HepG2 (cell line): ENCODE data around the gene HCN4. TPM values are rescaled to one million over a fixed set of nuclear protein-coding genes. Genes with fewer than 3 reads are reported as not detected.

Experiments
- ATAC-seq: fragments of 200-7000 bp; cut with Tn5 transposase; 3 replicates; pipeline ENCODE4 v1.9.1; 2020; ENCODE audit warnings: mild to moderate bottlenecking, moderate library complexity
- BruUV-seq: library from RNA; stranded (reverse); fragments of 400-500 nt; replicated peaks from 2 replicates; lab custom pipeline; 2021; lab: Mats Ljungman, UMichigan
- CTCF ChIA-PET: fragments of 300-600 bp; formaldehyde crosslinking; extraction: SDS; loops from one replicate; lab custom pipeline; 2021; ENCODE audit warnings: low total read pairs, inconsistent platforms, low intra/inter-chr PET ratio; lab: Yijun Ruan, JAX
- POLR2A ChIA-PET: fragments of 350-600 bp; sonication (Branson Sonifier 250); formaldehyde crosslinking; loops from one replicate; lab custom pipeline; 2020; ENCODE audit warnings: antibody characterized with exemption, inconsistent platforms; lab: Yijun Ruan, JAX
- DNase-seq: peaks from one replicate; pipeline ENCODE4 v3.0.0-alpha.2; 2015; ENCODE audit warnings: low spot score
- FAIRE-seq: peaks from 3 replicates; lab custom pipeline; 2011; peaks lifted over from hg19 to GRCh38; lab: Jason Lieb, UNC
- H2AFZ ChIP-seq: one replicate; pipeline ENCODE4 v1.6.1; 2011; ENCODE audit warnings: low read length, inconsistent platforms
- H3K27ac ChIP-seq: fragments of 300-600 bp; 3 replicates; pipeline ENCODE4 v1.8.0; 2011; ENCODE audit warnings: mixed run types, mild to moderate bottlenecking, mixed read lengths, low read length, inconsistent platforms; ENCODE audit not compliant: insufficient read depth; ENCODE audit errors: extremely low read length
- H3K27me3 ChIP-seq, 2 experiments: fragments of 200-600 bp in 1 of 2; 2 replicates in 1 of 2; 3 replicates in 1 of 2; pipeline versions ENCODE4 v1.6.0 to v1.8.0; 2011; ENCODE audit warnings: low read length in 2 of 2, mild to moderate bottlenecking in 2 of 2, moderate library complexity in 2 of 2, inconsistent platforms in 1 of 2; ENCODE audit not compliant: insufficient read depth in 2 of 2, control insufficient read depth in 1 of 2
- H3K36me3 ChIP-seq, 2 experiments: fragments of 200-600 bp in 1 of 2; replicated peaks in 1 of 2; 2 replicates in 1 of 2; 3 replicates in 1 of 2; pipeline versions ENCODE4 v1.5.1 to v1.8.0; 2011; ENCODE audit warnings: low read length in 2 of 2, inconsistent platforms in 1 of 2; ENCODE audit not compliant: insufficient read depth in 2 of 2, control insufficient read depth in 1 of 2
- H3K4me1 ChIP-seq: 2 replicates; pipeline ENCODE4 v1.5.1; 2012; ENCODE audit warnings: low read length, inconsistent platforms; ENCODE audit not compliant: insufficient read depth
- H3K4me2 ChIP-seq: 2 replicates; pipeline ENCODE4 v1.6.0; 2011; ENCODE audit warnings: low read depth, low read length, inconsistent platforms
- H3K4me3 ChIP-seq, 3 experiments: fragments of 200-600 bp in 1 of 3; sonication (generic), shearing (Covaris generic) in 1 of 3; replicated peaks in 1 of 3; 2 replicates each; pipeline ENCODE4 v1.5.1; 2011 to 2016; ENCODE audit warnings: low read length in 3 of 3, inconsistent platforms in 2 of 3, low read depth in 2 of 3, mild to moderate bottlenecking in 2 of 3, control low read depth in 1 of 3, mixed read lengths in 1 of 3; ENCODE audit not compliant: insufficient read depth in 1 of 3
- H3K79me2 ChIP-seq: one replicate; pipeline ENCODE4 v1.6.1; 2011; ENCODE audit warnings: low read length, inconsistent platforms; ENCODE audit not compliant: insufficient read depth
- H3K9ac ChIP-seq: 2 replicates; pipeline ENCODE4 v1.6.0; 2011; ENCODE audit warnings: mild to moderate bottlenecking, low read depth, low read length, inconsistent platforms; ENCODE audit not compliant: insufficient read depth
- H3K9me3 ChIP-seq: 2 replicates; pipeline ENCODE4 v1.5.1; 2012; ENCODE audit warnings: mild to moderate bottlenecking, low read length
- H4K20me1 ChIP-seq: 2 replicates; pipeline ENCODE4 v1.6.0; 2011; ENCODE audit warnings: inconsistent platforms, mild to moderate bottlenecking, low read length, moderate library complexity; ENCODE audit not compliant: insufficient read depth
- AKAP8 ChIP-seq: sonication (generic); formaldehyde crosslinking; IDR thresholded peaks from 2 replicates; pipeline ENCODE4 v1.5.1; 2020; ENCODE audit warnings: mild to moderate bottlenecking, missing genetic modification reagents
- ESRRA ChIP-seq: sonication (generic); formaldehyde crosslinking; IDR thresholded peaks from 2 replicates; pipeline ENCODE4 v1.5.1; 2020; ENCODE audit warnings: mild to moderate bottlenecking, low read depth, missing genetic modification reagents
- FLYWCH1 ChIP-seq: sonication (generic); formaldehyde crosslinking; IDR thresholded peaks from 2 replicates; pipeline ENCODE4 v1.8.1; 2023; ENCODE audit warnings: mild to moderate bottlenecking, missing genetic modification reagents
- HINFP ChIP-seq: sonication (generic); formaldehyde crosslinking; IDR thresholded peaks from 2 replicates; pipeline ENCODE4 v1.4.0; 2020; ENCODE audit warnings: low read depth, mild to moderate bottlenecking, missing genetic modification reagents
- NFKBIZ ChIP-seq: IDR thresholded peaks from 2 replicates; pipeline ENCODE4 v1.6.1; 2018; ENCODE audit warnings: missing genetic modification reagents, missing compliant biosample characterization
- PLRG1 ChIP-seq: fragments of 450-650 bp; conservative IDR thresholded peaks from 2 replicates; pipeline ENCODE4 v1.6.1; 2016
- ZFX ChIP-seq: sonication (generic); formaldehyde crosslinking; IDR thresholded peaks from 2 replicates; pipeline ENCODE4 v1.4.0; 2020; ENCODE audit warnings: mild to moderate bottlenecking, low read depth, missing genetic modification reagents, moderate library complexity
- ZNF207 ChIP-seq: fragments of 450-650 bp; IDR thresholded peaks from 2 replicates; pipeline ENCODE4 v1.6.1; 2016; ENCODE audit warnings: antibody characterized with exemption, borderline replicate concordance
- ZNF552 ChIP-seq: sonication (generic); formaldehyde crosslinking; IDR thresholded peaks from 2 replicates; pipeline ENCODE4 v1.9.0; 2022; ENCODE audit warnings: missing genetic modification reagents, mild to moderate bottlenecking, borderline replicate concordance
- ZNF580 ChIP-seq: IDR thresholded peaks from 2 replicates; pipeline ENCODE4 v1.6.1; 2016; ENCODE audit warnings: low read depth, borderline replicate concordance
- ZNF674 ChIP-seq: sonication (generic); formaldehyde crosslinking; IDR thresholded peaks from 2 replicates; pipeline ENCODE4 v1.5.0; 2020; ENCODE audit warnings: low read depth, mild to moderate bottlenecking, missing genetic modification reagents
- WGBS: methylation state at CpG from one replicate; pipeline ENCODE4 v1.1.6; 2017; ENCODE audit warnings: low lambda C conversion rate; 5-methylcytosine and 5-hydroxymethylcytosine counted together
- in situ Hi-C: cut with HindIII; loops from 2 replicates; pipeline ENCODE4 v1.10.0; 2017; ENCODE audit warnings: low pct_unique_long_range_greater_than_20kb; ENCODE audit not compliant: extremely low pct_ligation_motif_present
- intact Hi-C: fragments of 100-400 bp; cut with micrococcal nuclease; formaldehyde crosslinking; loops from one replicate; pipeline ENCODE4 v1.10.0; 2022; ENCODE audit not compliant: unreplicated experiment
- polyA plus RNA-seq, 8 experiments: library from polyadenylated mRNA; depleted of rRNA in 3 of 8; stranded (reverse) in 7 of 8; unstranded in 1 of 8; fragments of >200 nt; fragmentation: Illumina TruSeq in 4 of 8; extraction: Trizol in 4 of 8; gene quantifications; 2 replicates each; pipeline versions ENCODE4 v1.2.1 to v1.2.3, GENCODE V29; 2011 to 2016; ENCODE audit warnings: low read depth in 4 of 8, missing spikeins in 1 of 8, mixed read lengths in 1 of 8; ENCODE audit not compliant: insufficient read depth in 1 of 8
- total RNA-seq, 5 experiments: library from RNA; depleted of rRNA; stranded (reverse); fragments of >200 nt; fragmentation: Illumina TruSeq; extraction: Trizol; gene quantifications; 2 replicates each; pipeline ENCODE4 v1.2.3, GENCODE V29; 2016; ENCODE audit warnings: low read depth in 1 of 5
- TF ChIP-seq, protein P1 (sequence below): sonication (generic); formaldehyde crosslinking; IDR thresholded peaks from 2 replicates; pipeline ENCODE4 v1.8.1; 2023; ENCODE audit warnings: mild to moderate bottlenecking, missing genetic modification reagents, borderline replicate concordance

Gene HCN4
- total and polyA plus RNA-seq, 2 of the 13 experiments (the other 11 are each of a cell fraction or from before 2014, with no cell fraction given) = not detected

GRCh38 chr15:73329501-73330200, 39.1 kb downstream of the HCN4 start (continued):
- TF ChIP-seq ZNF674 (no peak), AKAP8 (no peak), HINFP (CRISPR knock-in tag) (no peak)
- TF ChIP-seq, protein P1, sequence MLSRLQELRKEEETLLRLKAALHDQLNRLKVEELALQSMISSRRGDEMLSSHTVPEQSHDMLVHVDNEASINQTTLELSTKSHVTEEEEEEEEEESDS (CRISPR knock-in tag) = no peak

GRCh38 chr15:73328981-73329380, 39.8 kb downstream of the HCN4 start:
- no peaks in the 10 kb centered on the region for H3K9me3 ChIP-seq
- H3K36me3 ChIP-seq = no peaks in the 10 kb centered on the region
- no peak for DNase-seq
- in situ Hi-C loops = no loop called here
- BruUV-seq = no TSS peak
- no peak overlapping the region for H2AFZ ChIP-seq
- TF ChIP-seq FLYWCH1 (CRISPR knock-in tag) (no peak), ZFX (CRISPR knock-in tag) (no peak), ZNF207 (no peak), NFKBIZ (CRISPR knock-in tag) (no peak), ESRRA (CRISPR knock-in tag) (no peak), PLRG1 (no peak), ZNF552 (CRISPR knock-in tag) (no peak), ZNF580 (no peak)
- TF ChIP-seq, all 625 proteins: peak for 0
- Histone ChIP-seq H3K9ac (no peak overlapping the region), H4K20me1 (no peaks in the 10 kb centered on the region), H3K4me1 (no peaks in the 10 kb centered on the region), H3K79me2 (no peaks in the 10 kb centered on the region), H3K27ac (no peak overlapping the region), H3K27me3 (peaks cover 3 to 26% of the 10 kb centered on the region in 2 experiments; a peak in 4 of 5 replicates), H3K4me3 (no peak overlapping the region), H3K4me2 (no peak overlapping the region)
- POLR2A ChIA-PET = no interaction called here
- ATAC-seq (no peak), FAIRE-seq (no peak)
- 40% methylated on average over 10 of the region's 10 CpGs for WGBS
- CTCF ChIA-PET = no interaction called here
- intact Hi-C loops = no loop called here
